ENCODE measurements around the gene RPRD1A. TPM values are rescaled to one million over a fixed set of nuclear protein-coding genes. Genes with fewer than 3 reads are reported as not detected.

The RPRD1A gene
- total RNA-seq, 4 donors from 2014 or later, result 81.4 to 103 (median 92.4) TPM

- TF ChIP-seq POLR2AphosphoS5 (IDR thresholded peaks at IDR 0.05) (no peak), EP300 (IDR thresholded peaks at IDR 0.05) (no peak), POLR2A (IDR thresholded peaks at IDR 0.05) (no peak)
- TF ChIP-seq, protein P1, sequence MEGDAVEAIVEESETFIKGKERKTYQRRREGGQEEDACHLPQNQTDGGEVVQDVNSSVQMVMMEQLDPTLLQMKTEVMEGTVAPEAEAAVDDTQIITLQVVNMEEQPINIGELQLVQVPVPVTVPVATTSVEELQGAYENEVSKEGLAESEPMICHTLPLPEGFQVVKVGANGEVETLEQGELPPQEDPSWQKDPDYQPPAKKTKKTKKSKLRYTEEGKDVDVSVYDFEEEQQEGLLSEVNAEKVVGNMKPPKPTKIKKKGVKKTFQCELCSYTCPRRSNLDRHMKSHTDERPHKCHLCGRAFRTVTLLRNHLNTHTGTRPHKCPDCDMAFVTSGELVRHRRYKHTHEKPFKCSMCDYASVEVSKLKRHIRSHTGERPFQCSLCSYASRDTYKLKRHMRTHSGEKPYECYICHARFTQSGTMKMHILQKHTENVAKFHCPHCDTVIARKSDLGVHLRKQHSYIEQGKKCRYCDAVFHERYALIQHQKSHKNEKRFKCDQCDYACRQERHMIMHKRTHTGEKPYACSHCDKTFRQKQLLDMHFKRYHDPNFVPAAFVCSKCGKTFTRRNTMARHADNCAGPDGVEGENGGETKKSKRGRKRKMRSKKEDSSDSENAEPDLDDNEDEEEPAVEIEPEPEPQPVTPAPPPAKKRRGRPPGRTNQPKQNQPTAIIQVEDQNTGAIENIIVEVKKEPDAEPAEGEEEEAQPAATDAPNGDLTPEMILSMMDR (IDR thresholded peaks at IDR 0.05), result no peak
- no peaks in the 10 kb centered on the region for H3K9me3 ChIP-seq
- H3K4me3 ChIP-seq, result no peak overlapping the region
- no peaks in the 10 kb centered on the region for H3K27me3 ChIP-seq
- peaks cover 0 to 23% (median 3%) of the 10 kb centered on the region in 3 donors for H3K4me1 ChIP-seq
- ATAC-seq, result no peak
- H3K27ac ChIP-seq, result no peak overlapping the region
- WGBS, 2 donors (ENCODE audit: low coverage in 1 of 2), result 49 to 79% methylated on average over 5 to 6 of the region's 6 CpGs
- no peaks in the 10 kb centered on the region for H3K36me3 ChIP-seq
Observed at GRCh38 chr18:35941299-35941698, 126.1 kb downstream of the RPRD1A start.

Other genes starting within 250 kb of the RPRD1A start
- gene SLC39A6, start 61.8 kb upstream of the RPRD1A start, total RNA-seq, result 10 to 100 TPM; 24.1 to 49.2 (median 36.5) TPM
- gene ELP2, start 62.3 kb upstream of the RPRD1A start, total RNA-seq, result 10 to 100 TPM; 35.6 to 74.1 (median 65.1) TPM
- 1 to 10 TPM; 1.3 to 2.1 (median 1.7) TPM for gene MOCOS, start 119.9 kb upstream of the RPRD1A start, total RNA-seq
- gene FHOD3, start 230.2 kb upstream of the RPRD1A start, total RNA-seq, result 10 to 100 TPM; 18.4 to 36.7 (median 30.4) TPM